ENCODE measurements around the gene MYOCD.

Gene MYOCD

GRCh38 chr17:12632785-12633184 lies 32.9 kb upstream of the MYOCD start:
- TF ChIP-seq POLR2AphosphoS5 (IDR thresholded peaks at IDR 0.05; ENCODE audit: low read depth, low read length): no peak
- TF ChIP-seq REST (IDR thresholded peaks at IDR 0.05; ENCODE audit: insufficient read depth in 1 of 2, low read depth in 2 of 2, low read length in 2 of 2): no peak

- TF ChIP-seq TAF1 (IDR thresholded peaks at IDR 0.05; ENCODE audit: borderline replicate concordance, insufficient read depth, low read length) (no peak), REST (IDR thresholded peaks at IDR 0.05; ENCODE audit: insufficient read depth in 1 of 2, low read depth in 2 of 2, low read length in 2 of 2) (no peak), POLR2AphosphoS5 (IDR thresholded peaks at IDR 0.05; ENCODE audit: low read depth, low read length) (no peak), FOXP2 (optimal IDR thresholded peaks at IDR 0.05; ENCODE audit: borderline replicate concordance, extremely low read depth, extremely low read length, insufficient read depth) (no peak), SIN3A (IDR thresholded peaks at IDR 0.05; ENCODE audit: borderline replicate concordance, insufficient read depth, low read length) (no peak)
Measured at GRCh38 chr17:12634789-12635414, 30.8 kb upstream of the MYOCD start.

GRCh38 chr17:12637015-12637414 lies 28.7 kb upstream of the MYOCD start:
- no peak for TF ChIP-seq REST (IDR thresholded peaks at IDR 0.05; ENCODE audit: insufficient read depth in 1 of 2, low read depth in 2 of 2, low read length in 2 of 2)
- TF ChIP-seq FOXP2 (optimal IDR thresholded peaks at IDR 0.05; ENCODE audit: borderline replicate concordance, extremely low read depth, extremely low read length, insufficient read depth): no peak
- no peak for TF ChIP-seq SIN3A (IDR thresholded peaks at IDR 0.05; ENCODE audit: borderline replicate concordance, insufficient read depth, low read length)
- no peak for TF ChIP-seq POLR2AphosphoS5 (IDR thresholded peaks at IDR 0.05; ENCODE audit: low read depth, low read length)
- no peak for TF ChIP-seq TAF1 (IDR thresholded peaks at IDR 0.05; ENCODE audit: borderline replicate concordance, insufficient read depth, low read length)

- TF ChIP-seq REST (IDR thresholded peaks at IDR 0.05; ENCODE audit: insufficient read depth in 1 of 2, low read depth in 2 of 2, low read length in 2 of 2): no peak
- TF ChIP-seq POLR2AphosphoS5 (IDR thresholded peaks at IDR 0.05; ENCODE audit: low read depth, low read length): no peak
- no peak for TF ChIP-seq SIN3A (IDR thresholded peaks at IDR 0.05; ENCODE audit: borderline replicate concordance, insufficient read depth, low read length)
- no peak for TF ChIP-seq FOXP2 (optimal IDR thresholded peaks at IDR 0.05; ENCODE audit: borderline replicate concordance, extremely low read depth, extremely low read length, insufficient read depth)
- TF ChIP-seq TAF1 (IDR thresholded peaks at IDR 0.05; ENCODE audit: borderline replicate concordance, insufficient read depth, low read length): no peak
Measured at GRCh38 chr17:12637745-12638651, 27.7 kb upstream of the MYOCD start.

Measured in PFSK-1 (cell line).